IPS DF 19.7 (cell line): ENCODE data around the gene ARHGEF3.

Experiments used
- DNase-seq: peaks from one replicate; pipeline ENCODE4 v3.0.0-alpha.2; 2013; ENCODE audit warnings: low read depth, low spot score

Gene ARHGEF3

DNA sequence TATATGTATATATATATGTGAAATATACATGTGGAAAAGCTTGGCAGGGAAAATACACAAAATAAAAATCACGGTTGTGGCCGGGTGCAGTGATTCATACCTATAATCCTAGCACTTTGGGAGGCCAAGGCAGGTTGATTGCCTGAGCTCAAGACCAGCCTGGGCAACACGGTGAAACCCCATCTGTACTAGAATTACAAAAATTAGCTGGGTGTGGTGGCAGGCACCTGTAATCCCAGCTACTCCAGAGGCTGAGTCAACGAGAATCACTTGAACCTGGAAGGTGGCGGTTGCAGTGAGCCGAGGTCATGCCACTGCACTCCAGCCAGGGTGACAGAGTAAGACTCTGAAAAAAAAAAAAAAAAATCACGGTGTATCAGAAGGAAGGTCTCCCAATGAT is 20.8 kb upstream of the ARHGEF3 start:
- DNase-seq, result no peak

DNA sequence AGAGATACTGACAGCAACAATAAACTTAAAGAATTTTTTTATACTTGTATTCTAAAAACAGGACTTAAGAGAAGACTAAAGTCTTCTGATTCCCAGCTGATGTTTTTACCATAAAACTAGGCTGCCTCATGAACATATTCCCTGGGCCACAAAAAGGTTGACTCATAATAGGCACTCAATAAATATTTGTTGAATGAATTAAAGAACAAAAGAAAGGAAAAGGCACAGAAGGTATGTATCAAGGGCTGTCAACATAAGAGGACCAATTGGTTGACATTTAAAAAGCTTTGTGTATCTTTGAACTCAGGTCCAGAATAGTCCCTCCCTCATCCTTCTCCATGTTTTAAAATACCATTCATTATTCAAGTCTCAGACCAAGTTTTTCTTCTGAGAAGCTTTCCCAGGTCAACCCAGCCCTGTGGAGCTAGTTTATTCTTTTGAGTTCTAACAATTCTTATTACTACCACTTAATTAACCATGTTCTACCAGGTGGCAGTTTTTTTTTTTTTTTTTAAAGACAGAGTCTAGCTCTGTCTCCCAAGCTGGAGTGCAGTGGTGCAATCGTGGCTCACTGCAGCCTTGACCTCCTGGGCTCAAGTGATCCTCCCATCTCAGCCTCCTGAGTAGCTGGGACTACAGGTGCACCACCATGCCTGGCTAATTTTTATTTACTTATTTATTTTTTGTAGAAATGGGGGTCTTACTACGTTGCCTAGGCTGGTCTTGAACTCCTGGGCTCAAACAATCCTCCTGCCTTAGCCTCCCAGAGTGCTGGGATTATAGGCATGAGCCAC is 17.5 kb upstream of the ARHGEF3 start:
- no peak for DNase-seq

DNA sequence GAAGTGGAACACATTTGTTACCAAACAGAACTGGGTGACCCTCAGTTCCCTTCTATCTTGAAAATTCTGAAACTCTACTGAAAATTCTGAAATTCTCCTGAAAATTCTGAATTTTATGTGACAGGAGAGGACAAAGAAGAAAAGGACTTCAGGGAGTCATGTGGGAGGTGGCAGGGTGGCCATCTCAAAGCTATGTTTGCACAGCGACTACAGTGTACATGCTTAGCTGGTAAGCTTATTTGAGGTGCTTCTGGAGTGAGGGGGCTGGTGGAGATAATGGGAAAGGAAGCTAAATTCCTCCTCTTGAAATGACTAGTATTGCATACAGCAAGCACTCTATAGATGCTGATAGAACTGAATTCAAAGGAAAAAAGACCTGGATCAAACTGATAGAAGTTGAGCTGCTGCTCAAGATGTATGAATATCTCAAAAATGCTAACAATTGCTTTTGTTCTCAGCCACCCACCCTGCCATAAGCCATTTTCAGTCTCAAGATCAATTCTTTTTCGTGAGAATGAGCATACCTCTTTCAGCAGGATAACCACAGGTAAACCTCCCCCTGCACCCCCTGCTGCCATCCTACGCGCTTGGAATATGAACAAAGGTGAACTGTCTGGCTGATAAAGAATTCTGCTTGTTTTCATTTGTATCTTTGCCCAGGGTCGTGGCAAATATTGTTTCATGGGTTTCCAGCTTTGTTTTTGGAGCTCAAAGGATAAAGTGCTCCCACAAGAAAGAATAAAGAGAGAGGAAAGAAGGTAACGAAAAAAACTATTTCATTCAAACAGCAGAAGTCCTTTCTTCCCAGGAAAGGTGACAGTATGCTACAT is 16.6 kb upstream of the ARHGEF3 start:
- no peak for DNase-seq

DNA sequence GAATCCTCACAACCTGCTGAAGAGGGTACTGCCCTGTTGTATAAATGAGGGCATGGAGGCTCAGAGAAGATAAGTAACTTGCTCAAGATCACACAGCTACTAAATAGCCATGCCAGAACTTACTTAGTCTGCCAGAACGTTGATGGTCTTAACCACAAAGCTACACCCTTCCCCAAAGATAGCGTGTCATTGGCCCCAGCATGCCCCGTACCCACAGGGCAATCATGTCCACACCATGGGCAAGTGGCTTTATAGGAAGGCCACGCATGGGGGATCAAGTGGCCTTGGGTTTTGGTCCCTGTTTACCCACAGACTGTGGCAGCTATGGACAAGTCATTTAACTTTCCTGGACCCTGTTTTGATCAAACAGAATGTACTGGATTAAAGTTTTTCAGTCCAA is 15.9 kb upstream of the ARHGEF3 start:
- DNase-seq, result no peak

DNA sequence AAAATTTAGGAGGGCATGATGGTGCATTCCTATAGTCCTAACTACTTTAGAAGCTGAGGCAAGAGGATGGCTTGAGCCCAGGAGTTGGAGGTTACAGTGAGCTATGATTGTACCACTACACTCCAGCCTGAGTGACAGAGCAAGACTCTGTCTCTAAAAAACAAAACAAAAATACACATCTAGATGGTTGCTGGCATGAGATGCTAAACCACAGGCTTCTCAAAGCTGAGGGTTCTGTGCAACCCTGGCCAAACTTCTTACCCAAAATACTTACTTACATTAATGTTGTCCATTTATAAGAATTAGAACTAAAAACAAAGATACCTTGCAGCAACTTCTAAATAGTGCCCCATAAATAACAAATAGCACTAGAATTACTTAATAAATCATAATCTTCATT is 14.3 kb upstream of the ARHGEF3 start:
- no peak for DNase-seq

DNA sequence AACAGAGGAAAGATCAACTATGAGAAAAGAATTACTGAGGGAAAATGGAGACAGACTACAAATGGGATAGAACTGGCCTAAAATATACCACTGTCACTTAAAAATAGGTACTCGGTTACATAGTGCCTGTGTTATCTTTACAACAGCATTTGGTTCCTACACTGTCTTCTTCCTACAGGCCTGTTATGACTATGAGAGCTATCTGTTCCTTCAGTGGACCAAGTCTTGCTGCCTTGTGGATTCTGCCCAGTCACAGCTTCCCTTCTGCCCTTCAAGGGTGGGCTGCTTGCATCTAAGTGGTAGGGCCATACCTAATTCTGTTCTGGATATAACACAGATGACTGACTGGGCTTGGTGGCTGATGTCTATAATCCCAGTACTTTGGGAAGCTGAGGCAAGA is 13.8 kb upstream of the ARHGEF3 start:
- no peak for DNase-seq

DNA sequence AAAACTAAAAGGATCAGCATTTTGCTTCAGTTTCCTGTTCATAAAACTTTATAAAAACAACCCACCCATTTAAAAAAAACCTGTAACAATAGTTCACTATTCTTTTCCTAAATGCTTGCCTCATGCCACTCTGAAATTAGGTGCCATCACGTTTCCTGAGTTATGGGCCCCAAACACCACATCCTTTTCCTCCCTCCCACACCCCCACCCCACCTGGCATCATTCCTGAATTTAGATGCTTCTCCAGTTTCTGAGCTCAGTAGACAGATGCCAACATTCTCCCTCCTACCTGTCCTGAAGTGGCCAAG is 11.9 kb upstream of the ARHGEF3 start:
- DNase-seq, result no peak

DNA sequence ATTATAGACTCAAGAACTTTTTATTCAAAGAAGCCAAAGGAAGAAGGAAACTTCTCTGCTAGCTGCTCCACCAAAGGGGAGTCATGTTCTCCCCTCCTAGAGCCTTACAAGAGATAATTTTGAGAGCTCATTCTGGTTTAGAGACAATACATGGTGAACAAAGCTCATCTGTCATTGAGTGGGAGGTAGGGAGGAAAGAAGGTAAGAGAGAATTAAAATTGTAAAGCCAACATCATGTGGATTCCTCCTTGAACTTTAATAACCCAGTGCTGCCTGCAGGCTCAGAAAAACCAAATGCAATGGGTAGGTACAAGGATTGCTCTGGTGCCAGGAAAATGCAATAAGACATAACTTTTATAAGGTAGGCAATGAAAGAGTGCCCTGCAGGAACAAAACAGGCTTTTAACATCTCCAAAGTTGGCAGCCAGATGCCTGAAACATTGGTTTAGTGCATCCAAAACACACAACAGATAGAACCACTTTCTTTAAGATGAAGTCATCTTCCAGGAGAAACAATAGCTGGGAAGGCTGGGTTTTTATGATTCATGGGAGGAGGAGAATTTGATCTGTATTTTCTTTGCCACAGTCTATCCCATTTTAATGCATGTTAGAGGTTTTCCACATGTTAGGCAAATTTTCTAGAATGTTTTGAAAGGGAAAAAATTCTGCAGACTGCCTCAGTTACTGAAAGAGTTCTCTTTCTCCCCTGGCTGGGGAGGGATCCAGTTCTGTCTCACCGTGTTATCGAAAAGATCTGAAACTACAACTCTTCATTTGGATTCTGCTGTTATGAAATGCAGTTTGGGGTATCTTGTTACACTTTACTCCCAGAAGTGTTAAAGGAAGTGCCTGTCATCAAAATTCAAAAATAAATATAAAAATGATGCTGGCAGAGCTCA is 11.3 kb upstream of the ARHGEF3 start:
- no peak for DNase-seq

DNA sequence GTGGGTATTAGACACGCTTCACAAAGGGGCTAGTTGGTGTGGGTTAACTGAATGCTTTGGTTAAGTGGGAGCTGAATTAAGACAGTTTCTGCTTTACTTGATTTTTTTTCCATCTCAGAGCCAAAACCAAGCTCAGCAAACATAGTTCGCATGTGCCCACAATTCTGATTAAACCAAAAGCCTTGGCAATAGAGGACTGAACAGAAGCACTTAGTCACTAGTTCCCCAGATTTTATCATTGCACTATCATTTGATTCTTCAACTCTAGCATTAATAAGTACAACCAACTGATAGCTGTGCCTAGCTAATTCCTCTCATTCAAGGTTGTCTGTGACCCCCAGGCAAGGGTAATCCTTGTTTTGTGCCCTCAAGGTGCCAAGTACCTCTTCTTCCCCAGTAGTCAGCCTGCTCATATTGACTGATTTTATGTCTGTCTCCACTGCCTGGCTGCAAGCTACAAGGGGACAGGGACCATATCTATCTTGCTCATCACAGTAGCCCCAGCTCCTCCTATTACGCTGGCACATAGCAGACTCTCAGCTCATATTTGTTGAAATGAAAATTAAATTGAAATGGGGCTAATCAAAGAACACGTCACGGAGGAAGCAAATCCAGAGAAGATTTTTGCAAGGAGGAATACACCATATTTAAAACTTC is 9.9 kb upstream of the ARHGEF3 start:
- DNase-seq, result no peak

DNA sequence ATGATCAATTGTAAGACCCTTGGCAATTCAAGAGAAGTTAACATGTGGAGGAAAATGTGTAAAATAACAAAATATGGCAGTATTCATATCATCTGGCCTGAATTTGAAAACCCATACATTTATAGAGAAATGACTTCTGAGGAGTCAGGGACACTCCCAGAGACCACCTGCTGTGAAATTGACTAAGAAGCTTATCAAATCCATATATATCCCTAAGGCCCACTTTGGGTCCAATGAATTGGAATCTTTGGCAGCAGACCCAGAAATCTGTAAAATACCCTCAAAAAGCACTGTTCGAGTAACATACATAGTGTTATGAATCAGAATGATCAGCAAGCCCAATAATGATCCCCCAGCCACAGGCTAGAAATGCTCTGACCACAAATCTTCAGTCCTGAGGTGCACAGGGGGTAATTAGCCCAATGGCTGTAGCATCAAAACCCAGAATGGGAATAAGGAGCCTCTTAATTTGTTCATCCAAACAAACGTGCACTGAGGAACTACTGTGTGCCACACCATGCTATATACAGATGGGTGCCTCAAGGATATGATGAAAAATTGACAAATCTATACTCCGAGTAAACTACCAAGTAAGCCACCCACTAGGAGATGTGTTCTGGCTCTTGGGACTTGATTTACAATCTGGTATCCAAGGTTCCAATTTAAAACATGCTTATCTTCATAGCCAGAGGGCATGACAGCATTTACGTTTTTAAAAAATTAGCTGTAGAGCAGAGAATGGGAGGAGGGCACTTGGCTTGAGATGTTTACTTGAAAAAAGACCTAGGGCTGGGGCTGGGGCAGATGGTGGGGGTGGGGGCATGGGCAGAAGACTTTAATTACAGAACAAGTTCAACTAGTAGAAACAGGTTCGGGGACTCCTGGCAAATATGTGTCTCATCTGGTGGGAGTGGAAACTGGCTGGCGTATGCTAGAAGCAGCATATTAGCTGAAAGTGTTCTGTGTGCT is 9.1 kb upstream of the ARHGEF3 start:
- DNase-seq, result no peak

DNA sequence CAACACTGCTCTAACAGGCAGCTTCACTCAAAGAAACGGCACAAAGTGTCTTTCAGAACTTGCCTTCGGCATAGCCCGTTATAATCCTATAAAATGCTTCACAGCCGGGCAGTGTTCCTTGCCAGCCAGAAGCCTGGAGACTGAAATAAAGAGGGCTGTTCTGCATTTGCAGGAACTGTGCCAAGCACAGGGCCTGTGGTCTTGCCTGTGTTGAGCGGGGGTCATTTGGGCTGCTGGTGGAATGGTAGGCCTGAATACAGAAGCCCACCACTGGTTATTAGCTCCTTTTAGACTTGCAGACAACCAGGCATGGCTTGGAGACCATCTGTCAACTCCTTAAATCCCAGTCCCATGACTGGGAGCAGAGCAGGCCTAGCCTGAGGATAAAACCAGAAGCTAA is 4.7 kb upstream of the ARHGEF3 start:
- no peak for DNase-seq

DNA sequence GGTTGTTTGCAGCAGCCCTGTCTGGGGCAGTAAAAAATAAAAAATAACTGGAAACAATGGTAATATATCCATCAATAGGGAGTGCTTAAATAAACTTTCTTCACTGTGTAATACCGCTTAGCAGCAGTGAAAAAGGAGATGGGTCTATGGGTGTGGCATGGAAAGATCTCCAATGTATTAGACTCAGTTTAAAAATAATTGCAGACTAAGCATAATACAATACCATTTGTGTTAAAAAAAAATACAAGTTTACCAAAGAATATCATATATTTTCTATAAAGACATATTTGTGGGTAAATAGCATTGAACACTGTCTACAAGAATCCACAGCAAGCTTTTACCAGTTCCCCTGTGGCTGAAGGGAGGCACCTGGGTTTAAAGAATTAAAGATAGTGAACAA is 1.0 kb upstream of the ARHGEF3 start:
- no peak for DNase-seq

DNA sequence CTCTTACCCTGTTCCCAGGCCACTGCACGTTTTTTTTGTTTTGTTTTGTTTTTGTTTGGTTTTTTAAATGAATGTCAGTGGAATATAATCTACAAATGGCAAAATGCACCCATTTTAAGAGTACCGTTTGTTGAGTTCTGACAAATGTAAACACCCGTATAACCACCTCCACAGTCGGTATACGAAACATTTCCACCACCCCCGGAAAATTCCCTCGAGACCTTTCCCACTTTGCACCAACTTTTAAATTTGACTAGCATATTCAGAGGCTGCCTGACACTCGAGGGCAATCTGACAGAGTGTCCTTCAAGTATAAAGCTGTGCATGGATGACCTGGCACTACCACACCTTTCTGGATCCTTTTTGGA is 613 bp upstream of the ARHGEF3 start:
- DNase-seq, result no peak

DNA sequence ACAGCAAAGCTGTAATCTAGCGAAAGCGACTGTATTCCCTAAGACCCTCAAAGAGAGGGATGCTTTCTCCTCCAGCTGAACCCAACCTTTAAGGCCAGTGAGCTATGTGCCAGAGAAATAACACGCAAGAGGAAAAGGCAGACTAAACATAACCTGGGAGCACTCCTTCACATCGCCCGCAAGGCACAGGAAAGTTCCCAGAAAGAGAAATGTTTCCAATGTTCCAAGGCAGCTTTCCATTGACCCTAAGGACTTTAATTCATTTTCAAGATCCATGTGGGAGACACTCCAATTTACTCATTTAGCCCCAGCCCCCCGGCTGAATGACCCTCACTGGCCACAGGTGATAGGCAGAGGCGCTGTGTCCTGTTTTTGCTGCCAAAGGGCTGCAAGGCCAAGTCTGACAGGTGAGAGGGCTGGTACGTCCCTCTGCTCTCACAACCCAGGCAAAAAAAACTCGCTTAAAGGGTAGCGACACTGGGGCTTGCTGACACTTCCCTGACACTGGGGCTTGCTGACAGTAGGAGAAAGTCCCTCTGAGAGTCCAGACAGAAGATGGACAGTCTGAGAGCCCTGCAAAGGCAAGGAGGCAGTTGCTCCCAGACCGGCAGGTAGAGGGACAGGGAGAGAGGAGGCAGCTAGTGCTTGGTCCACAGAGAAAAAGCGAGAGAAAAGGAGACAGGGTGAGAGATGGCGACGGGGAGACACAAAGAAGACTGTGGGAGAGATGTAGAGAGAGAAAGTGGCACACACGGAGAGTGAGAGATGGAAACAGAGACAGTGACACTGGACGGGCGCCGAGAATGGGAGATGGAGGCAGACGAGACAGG is 702 bp downstream of the ARHGEF3 start:
- DNase-seq, result no peak

DNA sequence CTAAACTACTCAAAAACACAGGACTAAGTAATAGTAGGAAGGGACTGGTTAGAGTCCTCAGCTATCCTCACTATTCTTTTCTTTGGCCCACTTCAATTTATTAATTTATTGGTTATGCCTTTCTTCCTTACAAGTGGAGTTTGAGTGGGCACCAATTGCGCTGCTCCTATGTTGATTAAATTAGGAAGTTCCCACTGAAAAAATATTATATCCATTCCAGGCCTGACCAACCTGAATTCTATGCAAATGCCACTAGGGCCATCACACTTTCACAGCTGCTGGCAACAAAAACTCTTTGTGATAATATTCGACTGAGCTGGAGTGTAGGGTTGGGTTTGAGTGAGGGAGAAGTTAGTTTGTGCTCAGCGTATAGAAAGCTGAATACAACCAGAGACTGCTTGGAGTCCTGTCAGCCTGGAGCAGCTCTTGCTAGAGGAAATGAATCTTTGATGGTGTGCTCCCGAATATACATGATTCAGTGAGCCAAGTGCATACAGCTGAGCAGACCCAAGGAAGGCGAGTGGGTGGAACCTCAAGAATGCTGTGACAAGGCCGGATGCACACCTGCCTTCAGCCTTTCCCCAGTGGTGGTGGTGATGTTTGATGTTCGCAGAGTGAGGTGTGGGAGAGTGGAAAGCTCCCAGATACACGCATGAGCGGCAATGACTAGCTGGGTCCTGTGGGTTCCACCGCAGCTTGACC is 1.5 kb downstream of the ARHGEF3 start:
- no peak for DNase-seq

DNA sequence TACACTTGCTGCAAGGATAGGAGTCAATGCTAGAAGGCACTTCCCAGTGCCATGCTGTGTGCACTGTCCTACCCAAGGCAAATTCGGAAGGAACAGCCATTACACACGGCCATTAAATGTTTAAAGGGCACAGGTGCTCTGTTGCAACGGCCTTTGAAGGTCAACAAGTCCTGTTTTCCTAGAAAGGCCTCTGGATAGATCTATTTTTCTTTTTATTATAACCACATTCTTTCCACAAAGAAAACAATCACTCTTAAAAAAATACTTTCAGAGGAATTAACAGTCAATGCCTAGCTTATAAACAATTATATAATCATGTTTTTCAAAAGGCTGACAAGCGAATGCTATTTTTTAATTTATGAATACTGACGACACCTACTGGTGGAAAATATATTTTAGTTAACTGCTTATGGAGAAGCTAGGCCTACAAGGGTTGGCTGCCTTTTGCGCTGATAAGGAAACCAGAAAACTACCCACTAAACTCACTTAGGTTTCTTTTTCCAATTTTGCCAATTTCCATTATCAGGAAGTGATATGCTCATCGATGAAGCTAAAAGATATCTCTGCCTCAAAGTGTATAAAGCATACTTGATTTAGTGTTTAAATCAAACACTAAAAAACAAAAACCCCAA is 2.4 kb downstream of the ARHGEF3 start:
- DNase-seq, result no peak

DNA sequence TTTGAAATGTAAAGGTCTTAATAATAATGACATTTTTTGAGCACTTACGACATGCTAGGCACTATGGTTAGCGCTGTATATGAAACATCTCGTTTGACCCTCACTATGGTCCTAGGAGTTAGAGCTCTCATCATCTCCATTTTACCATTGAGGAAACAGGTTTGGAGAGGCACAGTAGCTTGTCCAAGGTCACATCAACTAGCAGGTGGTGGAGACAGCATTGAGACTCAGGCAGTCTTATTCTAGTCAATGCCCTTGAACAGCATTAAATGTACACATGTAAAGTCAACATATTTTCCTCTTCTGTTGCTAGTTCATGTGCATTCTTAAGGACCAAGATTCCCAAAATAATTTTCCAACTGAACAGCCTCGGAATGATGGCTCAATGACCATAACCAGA is 4.8 kb downstream of the ARHGEF3 start:
- DNase-seq, result no peak

DNA sequence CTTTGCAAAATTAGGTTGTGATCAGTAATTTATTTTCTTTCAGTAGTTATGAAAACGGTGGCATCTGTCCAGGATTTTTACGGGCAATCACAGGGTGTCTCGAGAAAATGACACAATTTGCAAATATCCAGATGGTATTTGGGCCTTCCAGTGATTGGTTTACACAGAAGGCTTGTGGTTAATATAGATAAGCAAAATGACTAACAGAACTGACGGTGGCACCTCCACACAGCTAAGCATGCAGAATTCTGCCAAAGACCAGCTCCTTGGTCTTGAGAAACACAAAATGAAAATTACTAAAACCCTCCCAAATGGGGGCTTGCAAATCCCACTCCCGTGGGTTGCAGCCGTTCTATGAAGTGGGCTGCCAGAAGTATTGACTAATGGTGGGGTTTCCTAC is 5.5 kb downstream of the ARHGEF3 start:
- DNase-seq, result no peak

DNA sequence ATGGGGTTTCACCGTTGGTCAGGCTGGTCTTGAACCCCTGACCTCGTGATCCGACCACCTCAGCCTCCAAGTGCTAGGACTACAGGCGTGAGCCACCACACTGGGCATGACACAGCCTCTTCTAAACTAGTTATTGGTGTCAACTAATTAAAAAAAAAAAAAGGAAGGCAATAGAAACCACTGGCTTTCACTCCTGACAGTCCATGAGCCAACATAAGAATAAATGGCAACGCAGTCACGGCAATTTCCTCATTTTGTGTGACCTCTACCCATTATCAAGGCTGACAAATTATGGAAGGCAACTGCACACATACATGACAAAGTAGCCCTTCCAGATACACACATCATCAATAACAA is 5.9 kb downstream of the ARHGEF3 start:
- DNase-seq, result no peak
